Neural crest cell (in vitro differentiated cells): ENCODE measurements around the gene ZNF208. TPM values are rescaled to one million over a fixed set of nuclear protein-coding genes. Genes with fewer than 3 reads are reported as not detected.
"Not testable (repeated sequence)": the region's sequence is repeated elsewhere in the genome, so short reads cannot be mapped to it uniquely, and the experiment has no call there.

Experiments used
- DNase-seq: peaks from one replicate; pipeline ENCODE4 v3.0.0; 2021; ENCODE audit warnings: low read depth, mixed read lengths, low spot score
- H3K27ac Mint-ChIP-seq: one replicate; pipeline ENCODE4 v1.8.0; 2021; ENCODE audit warnings: mild to moderate bottlenecking, mixed read lengths; ENCODE audit not compliant: unreplicated experiment
- H3K27me3 Mint-ChIP-seq: 2 replicates; pipeline ENCODE4 v1.8.0; 2021; ENCODE audit warnings: low read depth, mild to moderate bottlenecking, mixed read lengths
- H3K36me3 Mint-ChIP-seq: 2 replicates; pipeline ENCODE4 v1.8.0; 2021; ENCODE audit warnings: low read depth, mild to moderate bottlenecking, mixed read lengths
- H3K4me1 Mint-ChIP-seq: 2 replicates; pipeline ENCODE4 v1.8.0; 2021; ENCODE audit warnings: mixed read lengths
- H3K4me3 Mint-ChIP-seq: one replicate; pipeline ENCODE4 v1.8.0; 2021; ENCODE audit warnings: mild to moderate bottlenecking, mixed read lengths
- H3K9me3 Mint-ChIP-seq: 2 replicates; pipeline ENCODE4 v1.8.0; 2021; ENCODE audit warnings: mixed read lengths
- long read RNA-seq: library from polyadenylated mRNA; unstranded; transcript quantifications from one replicate; pipeline ENCODE4 v2.0.0, GENCODE V29; 2020
- total RNA-seq: library from RNA; stranded (reverse); gene quantifications from 2 replicates; pipeline ENCODE4 v1.2.1, GENCODE V29; 2021
- TF ChIP-seq, protein P1 (sequence below): fragments of 200-600 bp; sonication (generic); conservative IDR thresholded peaks from 2 replicates; pipeline ENCODE4 v1.5.0; 2021; ENCODE audit warnings: antibody characterized with exemption, mild to moderate bottlenecking

Gene ZNF208
- not detected in 2 replicates for total RNA-seq
- long read RNA-seq: 0 reads

GRCh38 chr19:22010437-22011143 is at the start of gene ZNF208:
Gene ZNF208 (minus strand): TSS chr19:22010943. CDS start chr19:22010794, 149 bp downstream.
- H3K36me3 Mint-ChIP-seq, H3K4me3 Mint-ChIP-seq, DNase-seq, H3K27ac Mint-ChIP-seq, H3K9me3 Mint-ChIP-seq, H3K27me3 Mint-ChIP-seq, H3K4me1 Mint-ChIP-seq: not testable (repeated sequence)

GRCh38 chr19:22052644-22053013 is 41.9 kb upstream of the ZNF208 start:
- no peaks in the 10 kb centered on the region for H3K4me1 Mint-ChIP-seq
- no peak for DNase-seq
- no peak overlapping the region for H3K4me3 Mint-ChIP-seq
- TF ChIP-seq, protein P1, sequence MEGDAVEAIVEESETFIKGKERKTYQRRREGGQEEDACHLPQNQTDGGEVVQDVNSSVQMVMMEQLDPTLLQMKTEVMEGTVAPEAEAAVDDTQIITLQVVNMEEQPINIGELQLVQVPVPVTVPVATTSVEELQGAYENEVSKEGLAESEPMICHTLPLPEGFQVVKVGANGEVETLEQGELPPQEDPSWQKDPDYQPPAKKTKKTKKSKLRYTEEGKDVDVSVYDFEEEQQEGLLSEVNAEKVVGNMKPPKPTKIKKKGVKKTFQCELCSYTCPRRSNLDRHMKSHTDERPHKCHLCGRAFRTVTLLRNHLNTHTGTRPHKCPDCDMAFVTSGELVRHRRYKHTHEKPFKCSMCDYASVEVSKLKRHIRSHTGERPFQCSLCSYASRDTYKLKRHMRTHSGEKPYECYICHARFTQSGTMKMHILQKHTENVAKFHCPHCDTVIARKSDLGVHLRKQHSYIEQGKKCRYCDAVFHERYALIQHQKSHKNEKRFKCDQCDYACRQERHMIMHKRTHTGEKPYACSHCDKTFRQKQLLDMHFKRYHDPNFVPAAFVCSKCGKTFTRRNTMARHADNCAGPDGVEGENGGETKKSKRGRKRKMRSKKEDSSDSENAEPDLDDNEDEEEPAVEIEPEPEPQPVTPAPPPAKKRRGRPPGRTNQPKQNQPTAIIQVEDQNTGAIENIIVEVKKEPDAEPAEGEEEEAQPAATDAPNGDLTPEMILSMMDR: no peak
- peaks cover 12% of the 10 kb centered on the region for H3K9me3 Mint-ChIP-seq
- H3K27me3 Mint-ChIP-seq: no peaks in the 10 kb centered on the region
- H3K36me3 Mint-ChIP-seq: peaks cover 3% of the 10 kb centered on the region
- no peak overlapping the region for H3K27ac Mint-ChIP-seq

GRCh38 chr19:22041151-22041550 is 30.4 kb upstream of the ZNF208 start:
- H3K9me3 Mint-ChIP-seq: peaks cover 24% of the 10 kb centered on the region
- not testable (repeated sequence) for H3K4me3 Mint-ChIP-seq, H3K4me1 Mint-ChIP-seq, H3K27ac Mint-ChIP-seq, DNase-seq, H3K27me3 Mint-ChIP-seq
- peaks cover 13% of the 10 kb centered on the region for H3K36me3 Mint-ChIP-seq

DNA sequence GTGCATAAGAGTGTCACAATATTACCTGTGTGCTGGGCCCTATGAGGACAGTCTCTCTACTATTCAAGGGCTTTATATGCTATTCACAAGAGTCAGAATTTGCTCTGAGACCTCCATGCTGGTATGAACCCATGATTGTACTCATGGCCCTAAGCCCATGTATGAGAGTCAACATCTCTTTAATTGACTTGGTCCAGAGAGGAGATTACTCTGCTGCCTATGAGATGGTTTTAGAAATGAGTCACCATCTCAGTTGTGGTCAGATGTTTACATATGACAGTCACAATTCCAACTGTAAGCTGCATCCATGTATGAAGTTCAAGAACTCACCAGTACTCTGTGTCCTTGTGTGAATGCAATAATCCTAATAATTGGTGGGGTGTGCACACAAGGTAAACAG is 19.9 kb upstream of the ZNF208 start:
- Mint-ChIP-seq H3K4me1 (no peaks in the 10 kb centered on the region), H3K4me3 (no peak overlapping the region), H3K27me3 (no peaks in the 10 kb centered on the region), H3K36me3 (peaks cover 8% of the 10 kb centered on the region), H3K9me3 (peaks cover 32% of the 10 kb centered on the region), H3K27ac (no peak overlapping the region)
- TF ChIP-seq, protein P1: no peak
- DNase-seq: no peak

DNA sequence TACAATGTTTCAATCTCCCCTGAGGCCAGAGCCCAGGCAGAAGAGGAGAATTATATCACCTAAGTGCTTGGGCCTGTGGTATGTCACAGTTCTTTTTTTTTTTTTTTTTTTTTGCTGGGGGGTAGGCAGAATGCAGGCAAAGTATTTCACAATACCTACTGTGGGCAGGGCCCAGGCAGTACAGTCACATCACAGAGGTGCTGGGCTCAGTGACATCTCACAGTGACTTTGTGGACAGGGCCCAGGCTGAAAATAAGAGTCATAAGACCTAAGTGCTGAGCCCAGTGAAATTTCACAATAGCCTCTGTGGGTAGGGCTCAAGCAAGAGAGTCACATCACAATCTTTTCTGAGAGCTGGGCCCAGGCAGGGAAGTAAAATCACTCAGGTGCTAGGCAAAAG is 15.9 kb upstream of the ZNF208 start:
- Mint-ChIP-seq H3K36me3 (peaks cover 10% of the 10 kb centered on the region), H3K9me3 (peaks cover 25% of the 10 kb centered on the region), H3K27me3 (no peaks in the 10 kb centered on the region), H3K27ac (no peak overlapping the region), H3K4me1 (no peaks in the 10 kb centered on the region), H3K4me3 (no peak overlapping the region)
- no peak for DNase-seq
- TF ChIP-seq, protein P1: no peak

- not testable (repeated sequence) for DNase-seq, H3K27me3 Mint-ChIP-seq, H3K4me1 Mint-ChIP-seq, H3K4me3 Mint-ChIP-seq, H3K27ac Mint-ChIP-seq, H3K36me3 Mint-ChIP-seq
- H3K9me3 Mint-ChIP-seq: peaks cover 23% of the 10 kb centered on the region
Measured at GRCh38 chr19:22025539-22025938, 14.8 kb upstream of the ZNF208 start.

DNA sequence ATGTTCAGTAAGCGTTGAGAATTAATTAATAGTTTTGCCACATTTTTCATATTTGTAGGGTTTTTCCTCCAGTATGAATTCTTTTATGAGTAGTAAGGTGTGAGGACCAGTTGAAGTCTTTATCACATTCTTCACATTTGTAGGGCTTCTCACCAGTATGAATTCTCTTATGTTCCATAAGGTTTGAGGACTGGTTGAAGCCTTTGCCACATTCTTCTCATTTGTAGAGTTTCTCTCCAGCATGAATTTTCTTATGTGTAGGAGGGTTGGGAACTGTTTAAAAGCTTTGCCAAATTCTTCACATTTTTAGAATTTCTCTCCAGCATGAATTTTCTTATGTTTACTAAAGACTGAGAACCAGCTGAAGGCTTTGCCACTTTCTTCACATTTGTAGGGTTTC is 40.3 kb downstream of the ZNF208 start:
- no peaks in the 10 kb centered on the region for H3K27me3 Mint-ChIP-seq
- TF ChIP-seq, protein P1: no peak
- no peak overlapping the region for H3K4me3 Mint-ChIP-seq
- H3K9me3 Mint-ChIP-seq: peaks cover 25% of the 10 kb centered on the region
- no peak for DNase-seq
- peaks cover 11% of the 10 kb centered on the region for H3K36me3 Mint-ChIP-seq
- no peak overlapping the region for H3K27ac Mint-ChIP-seq
- no peaks in the 10 kb centered on the region for H3K4me1 Mint-ChIP-seq
